NCI-H82 treated with DMSO at 0.1 percent for 48 hours (cell line): ENCODE results near the gene RAP1GAP2.
"Not testable (repeated sequence)": the region's sequence is repeated elsewhere in the genome, so short reads cannot be mapped to it uniquely, and the experiment has no call there.

Experiments used
- DNase-seq: peaks from one replicate; lab custom pipeline; 2025; ENCODE audit not compliant: unreplicated experiment; lab: John Stamatoyannopoulos, UW

RAP1GAP2 gene

DNA sequence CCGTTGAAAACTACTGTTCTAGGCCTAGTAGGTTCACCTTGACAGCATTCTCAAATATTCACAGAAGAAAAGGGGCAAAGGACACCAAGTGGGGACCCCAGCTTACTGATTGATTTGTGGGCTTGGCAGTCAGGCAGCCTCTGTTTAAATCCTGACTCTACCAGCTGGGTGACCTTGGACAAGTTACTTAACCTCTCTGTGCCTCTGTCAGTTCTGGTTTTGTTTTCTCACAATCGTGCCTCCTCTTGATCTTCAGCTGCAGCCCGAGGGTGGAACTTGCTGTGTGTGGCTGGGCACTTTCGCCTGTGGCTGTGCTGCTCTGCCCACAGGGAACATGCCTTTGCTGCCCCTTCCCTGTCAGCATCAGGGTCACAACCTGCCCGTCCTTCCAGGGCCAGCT lies 17.8 kb downstream of the RAP1GAP2 start:
- DNase-seq: no peak

DNA sequence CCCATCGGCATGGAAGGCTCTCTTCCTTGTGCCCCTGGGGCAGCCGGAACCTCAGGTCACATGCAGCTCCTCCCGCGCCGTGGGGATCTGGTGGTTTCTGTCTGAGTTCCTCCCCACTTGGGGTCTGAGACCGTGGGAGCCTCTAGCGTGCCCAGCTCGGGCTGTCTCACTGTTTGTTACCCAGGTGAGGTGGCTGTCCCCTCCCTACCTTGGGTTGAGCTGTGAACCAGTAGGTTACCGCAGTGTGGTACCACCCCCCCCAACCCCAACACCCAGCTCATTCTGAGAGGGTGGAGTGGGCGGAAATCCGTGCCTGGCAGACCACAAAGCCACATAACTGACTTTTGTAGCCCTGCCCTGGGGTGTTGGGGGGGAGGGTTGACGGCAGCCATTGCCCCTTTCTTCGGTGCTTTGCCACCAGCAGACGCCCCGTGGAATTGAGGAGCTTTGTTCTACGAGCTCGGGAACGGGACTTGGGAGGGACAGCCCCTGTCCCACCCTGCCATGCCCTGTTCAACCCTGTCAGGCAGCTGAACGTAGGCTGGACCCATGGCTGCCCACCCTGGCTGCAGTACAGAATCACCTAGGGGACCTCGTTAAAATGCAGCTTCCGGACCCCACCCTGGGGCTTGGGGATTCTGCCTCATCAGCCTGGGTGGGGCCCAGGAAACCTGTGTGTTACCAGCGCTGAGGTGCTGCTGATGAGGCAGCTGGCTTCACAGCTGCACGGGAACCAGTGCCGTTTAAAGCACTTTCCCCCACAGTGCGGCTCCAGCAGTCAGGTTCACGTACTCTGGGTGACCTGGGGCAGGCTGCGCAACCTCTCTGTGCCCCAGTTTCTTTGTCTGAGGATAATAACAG lies 18.5 kb downstream of the RAP1GAP2 start:
- DNase-seq: no peak

DNA sequence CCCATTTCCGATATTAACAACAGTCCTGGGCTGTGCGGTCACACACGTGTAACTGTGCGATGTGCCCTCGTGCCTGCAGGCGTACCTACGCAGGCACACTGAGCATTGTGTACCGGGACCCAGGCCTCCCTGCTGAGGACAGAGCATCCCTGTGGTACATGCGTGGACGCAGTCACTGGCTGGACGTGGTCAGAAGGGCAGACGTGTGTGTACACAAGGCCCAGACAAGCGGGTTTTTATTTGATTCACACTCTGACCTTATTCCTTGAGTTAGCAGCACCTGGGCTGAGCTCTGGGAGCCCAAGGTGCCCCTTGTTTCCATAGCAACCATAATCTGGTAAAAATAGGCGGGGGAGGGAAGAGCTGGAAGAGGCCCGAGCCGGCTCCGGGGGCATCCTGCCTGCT lies 19.5 kb downstream of the RAP1GAP2 start:
- DNase-seq: peak; percentile 53

DNA sequence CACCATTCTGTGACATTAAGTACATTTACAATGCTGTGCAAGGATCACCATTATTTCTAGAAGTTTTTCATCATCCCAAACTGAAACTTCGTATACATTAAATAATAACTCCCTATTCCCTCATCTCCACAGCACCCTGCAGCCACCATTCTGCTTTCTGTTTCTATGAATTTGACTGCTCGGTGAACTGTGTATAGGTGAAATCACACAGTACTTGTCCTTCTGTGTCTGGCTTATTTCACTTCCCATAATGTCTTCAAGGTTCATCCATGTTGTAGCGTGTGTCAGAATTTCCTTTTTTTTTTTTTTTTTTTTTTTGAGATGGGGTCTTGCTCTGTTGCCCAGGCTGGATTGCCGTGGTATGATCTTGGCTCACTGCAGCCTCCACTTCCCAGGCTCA lies 20.4 kb downstream of the RAP1GAP2 start:
- no peak for DNase-seq

DNA sequence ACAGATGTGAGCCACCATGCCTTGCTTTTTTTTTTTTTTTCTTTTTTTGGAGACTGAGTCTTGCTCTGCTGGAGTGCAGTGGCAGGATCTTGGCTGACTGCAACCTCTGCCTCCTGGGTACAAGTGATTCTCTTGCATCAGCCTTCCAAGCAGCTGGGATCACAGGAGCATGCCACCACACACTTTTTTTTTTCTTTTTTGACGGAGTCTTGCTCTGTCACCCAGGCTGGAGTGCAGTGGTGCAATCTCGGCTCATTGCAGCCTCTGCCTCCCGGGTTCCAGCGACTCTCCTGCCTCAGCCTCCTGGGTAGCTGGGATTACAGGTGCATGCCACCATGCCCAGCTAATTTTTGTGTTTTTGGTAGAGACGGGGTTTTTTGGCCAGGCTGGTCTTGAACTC lies 23.1 kb downstream of the RAP1GAP2 start:
- DNase-seq: not testable (repeated sequence)

DNA sequence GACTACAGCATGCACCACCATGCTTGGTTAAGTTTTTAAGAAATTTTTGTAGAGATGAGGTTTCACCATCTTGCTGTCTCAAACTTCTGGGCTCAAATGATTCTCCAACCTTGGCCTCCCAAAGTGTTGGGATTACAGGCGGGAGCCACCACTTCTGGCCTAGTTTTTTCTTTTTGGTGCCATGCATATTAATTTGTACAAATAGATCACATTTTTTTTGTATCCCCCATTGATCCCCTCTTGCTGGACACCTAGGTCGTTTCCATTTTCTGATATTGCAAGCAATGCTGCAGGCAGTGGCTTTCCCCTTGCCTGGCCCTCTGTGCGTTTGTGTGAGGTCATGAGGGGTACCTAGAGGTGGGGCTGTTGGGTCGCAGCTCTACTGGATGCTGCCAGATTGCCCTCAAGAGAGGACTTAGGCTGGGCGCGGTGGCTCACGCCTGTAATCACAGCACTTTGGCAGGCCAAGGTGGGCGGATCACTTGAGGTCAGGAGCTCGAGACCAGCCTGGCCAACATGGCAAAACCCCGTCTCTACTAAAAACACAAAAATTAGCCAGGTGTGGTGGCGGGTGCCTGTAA lies 23.8 kb downstream of the RAP1GAP2 start:
- DNase-seq: no peak

DNA sequence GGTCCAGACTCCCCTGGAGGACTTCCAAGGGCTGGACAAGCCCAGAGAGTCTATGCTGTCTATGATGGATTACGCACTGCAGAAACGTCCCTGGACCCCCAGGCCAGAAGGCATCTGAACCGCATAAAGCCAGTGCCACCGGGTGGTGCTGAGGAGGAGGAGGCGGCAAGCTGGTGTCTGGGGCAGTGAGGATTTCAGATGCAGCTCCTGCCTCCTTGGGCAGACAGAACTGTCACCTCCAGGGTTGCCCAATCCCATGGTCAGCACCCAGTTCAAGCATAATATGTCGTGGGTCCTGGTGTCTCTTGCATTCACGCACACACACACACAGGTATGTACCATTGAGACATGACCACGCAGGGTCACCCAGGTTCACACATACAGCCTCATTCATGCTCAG lies 25.6 kb downstream of the RAP1GAP2 start:
- DNase-seq: no peak

DNA sequence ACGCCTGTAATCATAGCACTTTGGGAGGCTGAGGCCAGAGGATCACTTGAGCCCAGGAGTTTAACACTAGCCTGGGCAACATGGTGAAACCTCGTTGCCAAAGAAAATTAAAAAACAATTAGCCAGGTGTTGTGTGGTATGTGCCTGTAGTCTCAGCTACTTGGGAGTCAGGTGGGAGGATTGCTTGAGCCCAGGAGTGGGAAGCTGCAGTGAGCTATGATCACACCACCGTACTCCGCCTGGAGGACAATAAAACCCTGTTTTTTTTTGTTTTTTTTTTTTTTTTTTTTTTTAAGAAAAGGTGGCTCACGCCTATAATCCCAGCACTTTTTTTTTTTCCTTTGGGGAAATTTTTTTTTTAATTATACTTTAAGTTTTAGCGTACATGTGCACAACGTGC lies 26.1 kb downstream of the RAP1GAP2 start:
- no peak for DNase-seq

DNA sequence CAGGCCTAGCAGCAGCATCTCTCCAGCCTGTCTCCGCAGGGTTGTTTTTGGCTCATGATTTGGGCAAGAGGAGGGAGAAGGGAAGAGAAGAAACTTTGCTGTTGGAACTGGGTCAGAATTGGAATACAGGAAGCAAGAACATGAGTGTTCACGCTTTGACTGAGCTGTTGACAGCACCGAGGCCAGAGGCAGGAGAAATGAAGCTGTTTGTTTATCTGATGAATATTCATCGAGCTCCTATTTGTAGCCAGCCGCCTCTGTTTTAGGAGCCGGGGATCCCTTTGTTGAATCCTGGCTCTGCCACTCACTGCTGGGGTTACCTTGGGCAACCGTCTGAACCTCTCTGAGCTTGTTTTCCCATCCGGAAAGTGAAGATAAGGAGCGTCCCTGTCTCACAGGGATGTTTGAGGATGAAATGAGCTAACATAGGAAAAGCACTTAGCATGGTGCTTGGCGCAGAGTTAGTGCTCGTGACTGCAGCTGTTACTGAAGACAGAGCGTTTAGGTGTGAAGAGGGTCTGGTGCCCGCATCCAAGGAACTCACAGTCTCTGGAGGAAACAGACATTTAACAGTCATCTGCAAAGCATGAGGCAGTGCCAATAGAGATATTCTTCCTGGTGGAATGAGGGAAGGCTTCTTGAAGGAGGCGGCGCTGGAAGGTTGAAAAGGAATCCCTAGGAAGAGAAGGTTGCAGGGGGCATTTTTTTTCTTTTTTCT lies 29.2 kb downstream of the RAP1GAP2 start:
- no peak for DNase-seq

DNA sequence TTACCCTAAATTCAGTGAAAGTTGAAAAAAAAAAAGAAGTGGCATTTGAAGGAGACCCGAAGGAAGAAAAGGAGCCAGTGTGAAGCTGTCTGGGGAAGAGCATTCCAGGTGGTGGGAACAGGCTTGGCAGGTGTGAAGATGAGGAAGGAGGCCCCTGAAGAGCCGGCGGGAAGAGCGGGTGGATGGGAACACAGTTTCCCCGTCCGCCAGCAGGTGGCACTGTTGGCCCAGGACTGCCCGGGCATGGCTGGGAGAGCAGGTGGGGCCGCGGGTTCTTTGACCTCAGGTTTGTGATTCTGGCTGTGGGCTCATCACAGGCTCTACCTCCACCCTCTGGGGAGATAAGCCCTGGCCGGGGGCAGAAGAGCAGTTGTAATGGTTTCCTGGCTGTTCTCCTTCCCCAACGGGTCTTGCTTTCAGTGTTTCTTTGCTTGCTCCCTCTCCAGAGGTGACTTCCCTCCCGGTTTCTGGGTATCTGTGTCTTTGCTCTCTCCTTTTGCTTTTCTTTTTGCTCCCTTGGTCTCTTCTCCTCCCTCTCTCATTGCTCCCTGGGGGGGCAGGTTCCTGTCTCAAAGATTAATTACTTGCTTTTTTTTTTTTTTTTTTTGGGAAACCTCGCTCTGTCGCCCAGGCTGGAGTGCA lies 32.3 kb downstream of the RAP1GAP2 start:
- DNase-seq: peak; percentile 56

DNA sequence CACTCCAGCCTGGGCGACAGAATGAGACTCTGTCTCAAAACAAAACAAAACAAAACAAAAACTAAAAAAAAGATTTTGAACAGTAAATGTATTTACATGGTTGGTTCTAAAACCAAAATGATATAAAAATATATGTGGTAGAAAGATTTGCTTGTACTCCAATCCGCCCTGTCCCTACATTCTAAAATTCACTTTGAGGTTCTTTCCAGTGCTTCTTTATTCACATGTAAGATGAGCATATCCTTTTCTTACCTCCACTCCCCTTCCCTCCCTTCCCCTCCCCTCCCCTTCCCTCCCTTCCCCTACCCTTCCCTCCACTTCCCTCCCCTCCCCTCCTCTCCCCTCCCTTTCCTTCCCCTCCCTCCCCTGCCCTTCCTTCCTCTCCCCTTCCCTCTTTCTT lies 34.4 kb downstream of the RAP1GAP2 start:
- no peak for DNase-seq

DNA sequence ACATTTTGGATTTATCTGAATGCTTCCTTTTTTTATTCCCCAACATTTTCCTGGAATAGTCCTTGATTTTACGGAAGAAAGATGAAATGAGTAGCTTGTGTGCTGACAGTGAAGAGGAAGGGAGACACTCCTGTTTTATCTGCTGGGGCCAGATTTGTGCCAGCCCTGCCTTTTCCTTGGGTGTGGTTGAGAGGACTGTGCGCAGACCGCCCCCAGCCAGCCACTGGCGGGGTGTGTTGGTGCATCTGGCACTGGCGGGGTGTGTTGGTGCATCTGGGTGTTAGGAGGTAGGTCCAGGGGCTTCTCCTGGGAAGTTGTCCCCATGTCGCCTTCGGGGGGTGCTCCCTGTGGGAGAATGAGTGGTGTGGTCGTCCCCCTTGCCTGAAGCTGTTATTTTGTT lies 39.5 kb downstream of the RAP1GAP2 start:
- DNase-seq: no peak

DNA sequence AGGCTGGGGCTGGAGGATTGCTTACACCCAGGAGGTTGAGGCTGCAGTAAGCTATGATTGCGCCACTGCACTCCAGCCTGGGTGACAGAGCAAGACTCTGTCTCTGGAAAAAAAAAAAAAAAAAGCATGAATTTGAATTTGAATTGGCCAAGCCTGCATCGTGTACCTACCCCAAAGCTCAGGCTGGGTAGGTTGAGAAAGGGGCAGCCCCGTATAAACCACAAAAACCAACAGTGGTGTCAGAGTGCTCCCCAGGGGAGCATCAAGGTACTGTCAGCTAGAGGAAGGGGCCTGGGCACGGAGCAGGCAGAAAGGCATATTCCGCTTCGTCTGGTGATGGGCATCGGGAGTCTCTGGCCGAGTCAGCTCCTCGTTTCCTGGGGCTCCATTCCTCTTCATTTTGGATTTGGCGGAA lies 40.9 kb downstream of the RAP1GAP2 start:
- DNase-seq: no peak

DNA sequence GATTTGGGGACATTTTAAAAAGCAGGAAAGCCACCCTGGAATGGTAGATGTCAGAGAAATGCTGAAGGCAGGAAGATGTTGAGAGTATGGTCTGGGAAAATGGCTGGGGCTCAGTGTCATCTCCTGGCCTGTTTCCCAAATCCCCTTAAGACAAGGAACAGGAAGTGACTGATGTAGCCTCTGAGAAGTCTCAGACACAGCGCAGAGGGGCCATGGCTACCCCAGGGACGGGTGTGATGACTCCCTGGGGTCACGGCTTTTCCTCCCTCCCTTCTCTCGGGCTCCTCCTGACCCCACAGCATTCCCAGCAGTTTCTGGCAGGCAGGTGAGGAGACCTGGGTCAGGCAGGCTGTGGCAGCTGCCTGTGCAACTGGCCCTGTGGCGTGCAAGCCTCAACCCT lies 45.4 kb downstream of the RAP1GAP2 start:
- DNase-seq: no peak

DNA sequence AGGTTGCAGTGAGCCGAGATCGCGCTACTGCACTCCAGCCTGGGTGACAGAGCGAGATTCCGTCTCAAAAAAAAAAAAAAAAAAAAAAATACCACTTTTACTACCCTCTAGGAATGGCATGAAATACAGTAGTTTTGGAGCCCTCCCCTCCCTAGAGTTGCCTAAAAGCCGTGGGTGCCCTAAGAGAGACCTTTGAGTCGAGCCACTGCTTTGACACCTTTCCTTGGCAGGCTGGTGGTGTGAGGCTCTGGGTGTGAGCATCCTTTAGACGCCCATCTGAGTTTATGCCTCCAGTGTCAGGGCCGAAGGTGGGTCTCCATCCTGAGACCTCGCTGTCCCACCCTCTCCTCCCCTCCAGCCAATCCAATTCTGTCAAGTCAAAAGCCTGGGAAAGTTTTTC lies 46.2 kb downstream of the RAP1GAP2 start:
- DNase-seq: no peak

DNA sequence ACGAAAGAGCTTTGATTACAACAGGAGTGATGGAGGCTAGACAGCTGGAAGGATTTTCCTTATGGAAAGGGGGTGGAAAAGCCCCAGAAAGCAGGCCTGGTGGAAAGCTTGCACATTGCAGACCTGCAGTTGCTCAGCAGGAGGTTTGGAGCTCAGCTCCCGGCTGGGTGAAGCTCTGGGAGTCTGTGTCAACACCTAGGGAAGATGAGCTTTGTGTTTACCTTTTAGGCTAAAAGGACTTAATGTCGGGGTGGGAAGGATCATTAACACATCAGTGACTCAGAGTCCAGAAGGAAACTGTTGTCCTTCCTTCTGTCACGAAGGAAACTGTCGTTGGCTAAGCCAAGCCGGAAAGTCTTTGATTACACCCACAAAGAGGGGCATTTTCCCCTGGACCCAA lies 48.2 kb downstream of the RAP1GAP2 start:
- DNase-seq: no peak

DNA sequence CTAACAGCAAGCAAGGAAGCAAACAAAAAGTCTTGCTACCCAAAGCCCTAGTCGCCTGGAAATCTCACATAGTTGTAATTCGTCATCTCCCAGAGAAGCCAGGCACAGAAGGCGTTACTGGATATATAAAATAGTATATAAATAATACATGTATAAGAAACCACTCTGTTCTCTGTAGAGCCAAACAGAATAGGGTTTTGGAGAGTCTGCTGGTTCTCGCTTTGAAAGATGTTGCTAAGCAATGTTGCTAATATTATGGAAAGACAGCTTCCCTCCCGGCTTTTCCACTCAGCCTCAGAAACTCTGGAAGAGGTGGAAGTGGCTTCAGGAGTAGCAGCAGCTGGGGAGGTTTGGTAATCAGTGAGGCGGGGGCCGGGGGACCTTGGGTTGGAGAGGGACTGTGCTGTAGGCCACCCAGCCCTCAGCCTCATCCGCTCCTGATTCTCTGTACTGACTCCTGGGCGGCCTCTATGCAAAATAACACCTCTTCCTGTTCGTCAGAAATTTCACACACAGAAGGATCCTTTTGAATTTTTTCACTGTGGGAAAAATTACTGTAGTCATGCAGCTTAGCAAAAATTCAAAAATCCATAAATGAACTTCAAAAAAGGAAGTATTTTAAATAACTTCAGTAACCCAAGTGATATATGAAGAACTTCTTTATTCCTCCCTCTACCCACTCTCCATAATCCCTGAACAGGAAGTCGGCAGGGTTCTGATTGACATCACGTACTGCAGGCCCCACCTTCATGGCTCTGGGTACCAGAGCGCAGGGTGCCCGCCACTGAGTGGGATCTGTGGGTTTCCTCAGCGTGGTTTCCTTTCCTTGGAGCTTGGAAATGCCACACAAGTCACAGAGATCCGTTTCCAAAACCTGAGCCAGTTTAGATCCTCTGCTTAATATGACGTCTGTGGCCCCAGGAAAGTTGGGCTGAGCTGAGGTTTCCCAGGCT lies 51.4 kb downstream of the RAP1GAP2 start:
- DNase-seq: no peak

DNA sequence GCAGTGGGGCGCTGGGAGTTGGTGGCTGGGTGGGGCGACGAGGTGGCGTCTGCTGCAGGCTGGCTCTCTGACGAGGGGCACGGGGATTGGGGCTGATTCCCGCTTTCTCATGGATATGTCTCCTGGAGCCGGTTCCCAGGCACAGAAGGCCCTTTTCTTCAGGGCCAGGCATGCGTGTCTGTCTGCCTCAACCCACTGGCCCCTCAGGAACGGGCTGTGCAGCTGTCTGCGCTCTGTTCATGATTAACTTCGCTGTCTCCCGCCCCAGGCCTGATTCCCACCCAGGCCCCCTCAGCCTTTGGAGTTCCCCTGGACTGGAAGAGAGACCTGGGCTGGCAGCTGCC lies 53.1 kb downstream of the RAP1GAP2 start:
- DNase-seq: no peak

DNA sequence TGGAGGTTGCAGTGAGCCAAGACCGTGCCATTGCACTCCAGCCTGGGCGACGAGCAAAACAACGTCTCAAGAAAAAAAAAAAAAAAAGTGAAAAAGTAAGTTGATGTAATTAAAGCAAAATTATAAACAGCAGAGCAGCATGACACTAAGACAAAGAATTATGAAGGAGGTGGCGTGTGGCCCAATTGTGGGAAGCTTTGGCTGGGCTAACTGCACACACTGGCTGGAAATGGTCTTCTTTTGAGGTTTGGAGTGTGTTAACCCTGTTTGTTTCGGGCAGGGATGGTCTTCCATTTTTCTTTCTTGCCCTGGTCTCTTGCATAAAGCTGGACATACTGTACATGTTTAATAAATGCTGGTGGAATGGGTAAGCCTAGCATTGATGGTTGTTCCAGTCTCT lies 54.8 kb downstream of the RAP1GAP2 start:
- no peak for DNase-seq

DNA sequence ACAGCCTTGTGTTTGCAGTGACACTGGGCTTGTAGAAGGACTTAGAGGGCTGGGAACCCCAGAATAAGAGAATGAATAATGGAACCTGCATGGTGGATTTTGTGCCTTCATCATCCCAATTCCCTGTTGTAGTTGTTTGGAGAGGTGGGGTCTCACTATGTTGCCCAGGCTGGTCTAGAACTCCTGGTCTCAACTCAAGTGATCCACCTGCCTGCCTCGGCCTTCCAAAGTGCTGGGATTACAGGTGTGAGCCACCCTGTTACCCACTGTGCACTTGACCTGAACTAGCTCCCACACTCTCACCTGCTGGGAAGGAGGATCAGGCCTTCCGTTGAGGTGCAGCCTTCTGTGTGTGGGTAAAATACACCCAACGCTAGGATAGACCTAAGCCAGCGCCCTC lies 55.4 kb downstream of the RAP1GAP2 start:
- no peak for DNase-seq

DNA sequence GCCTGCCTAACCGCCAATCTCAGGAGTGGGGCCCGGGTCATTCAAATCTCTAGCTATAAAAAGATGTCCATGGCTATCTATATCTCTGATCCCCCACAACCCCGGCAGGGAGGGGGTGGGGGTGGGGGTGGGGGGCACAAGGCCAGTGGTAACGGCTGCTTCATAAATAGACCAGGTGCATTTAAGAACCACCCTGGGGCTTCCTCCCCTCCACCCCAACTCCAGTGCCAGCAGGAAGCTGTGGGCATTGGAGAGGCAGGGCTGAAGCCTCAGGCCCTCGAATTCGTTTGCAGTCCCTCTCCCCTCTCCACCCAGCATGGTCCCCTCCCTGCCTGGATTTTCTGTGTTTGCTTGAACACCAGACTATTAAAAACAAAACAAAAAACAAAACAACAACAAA lies 56.0 kb downstream of the RAP1GAP2 start:
- DNase-seq: no peak
